IMR-90 (cell line): ENCODE measurements around the gene NEXN. TPM values are rescaled to one million over a fixed set of nuclear protein-coding genes. Genes with fewer than 3 reads are reported as not detected.

Source experiments
- ATAC-seq: fragments of 200-7000 bp; cut with Tn5 transposase; 2 replicates; pipeline ENCODE4 v1.9.1; 2020; ENCODE audit warnings: low read depth, mild to moderate bottlenecking, moderate library complexity
- BruUV-seq: library from RNA; stranded (reverse); fragments of 400-500 nt; replicated peaks from 2 replicates; lab custom pipeline; 2021; lab: Mats Ljungman, UMichigan
- CTCF ChIA-PET: fragments of 300-600 bp; formaldehyde crosslinking; extraction: SDS; loops from one replicate; lab custom pipeline; 2021; ENCODE audit warnings: antibody characterized with exemption; lab: Yijun Ruan, JAX
- POLR2A ChIA-PET: fragments of 300-600 bp; sonication (Branson Sonifier 250); formaldehyde crosslinking; loops from one replicate; lab custom pipeline; 2022; ENCODE audit warnings: antibody characterized with exemption; ENCODE audit not compliant: unreplicated experiment; lab: Charles Lee
- DNase-seq: peaks from one replicate; pipeline ENCODE4 v3.0.0; 2013
- H2AFZ ChIP-seq: replicated peaks from 2 replicates; pipeline ENCODE3; 2013; ENCODE audit warnings: low read length, mild to moderate bottlenecking; ENCODE audit not compliant: poor library complexity
- H2AK5ac ChIP-seq: 2 replicates; pipeline ENCODE4 v1.6.1; 2013; ENCODE audit warnings: low read depth, low read length, inconsistent platforms
- H2AK9ac ChIP-seq: replicated peaks from 2 replicates; pipeline ENCODE3; 2013; ENCODE audit warnings: mild to moderate bottlenecking, low read depth, low read length, moderate library complexity; ENCODE audit not compliant: poor library complexity
- H2BK120ac ChIP-seq: 2 replicates; pipeline ENCODE4 v1.6.1; 2013; ENCODE audit warnings: low read depth, low read length, inconsistent platforms
- H2BK15ac ChIP-seq: 3 replicates; pipeline ENCODE4 v1.6.1; 2013; ENCODE audit warnings: low read depth, low read length, inconsistent platforms
- H2BK20ac ChIP-seq: 2 replicates; pipeline ENCODE4 v1.6.1; 2013; ENCODE audit warnings: low read depth, mild to moderate bottlenecking, inconsistent platforms, low read length, moderate library complexity
- H2BK5ac ChIP-seq: 2 replicates; pipeline ENCODE4 v1.6.1; 2013; ENCODE audit warnings: mild to moderate bottlenecking, low read depth, low read length, inconsistent platforms; ENCODE audit not compliant: poor library complexity, severe bottlenecking
- H3K14ac ChIP-seq: replicated peaks from 2 replicates; pipeline ENCODE4 v1.6.1; 2013; ENCODE audit warnings: low read depth, low read length, inconsistent platforms
- H3K18ac ChIP-seq: 2 replicates; pipeline ENCODE4 v1.6.1; 2013; ENCODE audit warnings: low read depth, low read length, control low read depth
- H3K23ac ChIP-seq: 2 replicates; pipeline ENCODE4 v1.6.1; 2013; ENCODE audit warnings: low read depth, low read length, inconsistent platforms
- H3K27ac ChIP-seq: 2 replicates; pipeline ENCODE4 v1.5.1; 2013; ENCODE audit warnings: mild to moderate bottlenecking, control low read depth, low read length; ENCODE audit not compliant: insufficient read depth
- H3K27me3 ChIP-seq: 2 replicates; pipeline ENCODE4 v1.6.1; 2013; ENCODE audit warnings: low read length; ENCODE audit not compliant: control insufficient read depth, insufficient read depth
- H3K36me3 ChIP-seq: 2 replicates; pipeline ENCODE4 v1.6.1; 2013; ENCODE audit warnings: low read length, mixed read lengths; ENCODE audit not compliant: control insufficient read depth, insufficient read depth
- H3K4ac ChIP-seq: 2 replicates; pipeline ENCODE4 v1.6.1; 2013; ENCODE audit warnings: low read depth, low read length, inconsistent platforms
- H3K4me1 ChIP-seq: 2 replicates; pipeline ENCODE4 v1.6.1; 2013; ENCODE audit warnings: low read length, mixed read lengths; ENCODE audit not compliant: control insufficient read depth, insufficient read depth
- H3K4me2 ChIP-seq: 2 replicates; pipeline ENCODE4 v1.6.1; 2013; ENCODE audit warnings: low read depth, mild to moderate bottlenecking, control low read depth, low read length, moderate library complexity
- H3K4me3 ChIP-seq: 2 replicates; pipeline ENCODE4 v1.5.1; 2013; ENCODE audit warnings: low read depth, mild to moderate bottlenecking, control low read depth, low read length, moderate library complexity; ENCODE audit not compliant: insufficient read depth
- H3K56ac ChIP-seq: 2 replicates; pipeline ENCODE4 v1.6.1; 2013; ENCODE audit warnings: low read length, inconsistent platforms; ENCODE audit not compliant: insufficient read depth; ENCODE audit errors: extremely low read depth
- H3K79me1 ChIP-seq, 2 experiments: 2 replicates each; pipeline ENCODE4 v1.6.1; 2013; ENCODE audit warnings: low read length in 2 of 2, inconsistent platforms in 1 of 2, low read depth in 1 of 2
- H3K9ac ChIP-seq: 2 replicates; pipeline ENCODE4 v1.6.1; 2013; ENCODE audit warnings: low read depth, low read length, control low read depth
- H3K9me1 ChIP-seq: 2 replicates; pipeline ENCODE4 v1.6.1; 2013; ENCODE audit warnings: low read length, inconsistent platforms; ENCODE audit not compliant: insufficient read depth
- H3K9me3 ChIP-seq: 2 replicates; pipeline ENCODE4 v1.6.1; 2013; ENCODE audit warnings: low read length; ENCODE audit not compliant: control insufficient read depth, insufficient read depth
- H4K20me1 ChIP-seq: 2 replicates; pipeline ENCODE4 v1.6.1; 2013; ENCODE audit warnings: low read length, inconsistent platforms; ENCODE audit not compliant: insufficient read depth
- H4K5ac ChIP-seq: 2 replicates; pipeline ENCODE4 v1.6.1; 2013; ENCODE audit warnings: mild to moderate bottlenecking, low read depth, low read length, control low read depth
- H4K8ac ChIP-seq, 2 experiments: 2 replicates each; pipeline ENCODE4 v1.6.1; 2013; ENCODE audit warnings: low read depth in 2 of 2, low read length in 2 of 2, control low read depth in 1 of 2, inconsistent platforms in 1 of 2
- H4K91ac ChIP-seq: 2 replicates; pipeline ENCODE4 v1.6.1; 2013; ENCODE audit warnings: low read depth, low read length, inconsistent platforms; ENCODE audit not compliant: insufficient read depth
- BHLHE40 ChIP-seq: fragments of 150-350 bp; IDR thresholded peaks from 2 replicates; pipeline ENCODE4 v1.6.1; 2016; ENCODE audit warnings: mild to moderate bottlenecking, low read depth, low read length
- CEBPB ChIP-seq: IDR thresholded peaks from 2 replicates; pipeline ENCODE4 v1.6.1; 2012; ENCODE audit warnings: low read depth, low read length, improper control_type of control experiment
- CHD1 ChIP-seq: IDR thresholded peaks from 2 replicates; pipeline ENCODE4 v1.6.1; 2012; ENCODE audit warnings: low read depth, low read length, improper control_type of control experiment
- MAFK ChIP-seq: IDR thresholded peaks from 2 replicates; pipeline ENCODE4 v1.6.1; 2012; ENCODE audit warnings: low read depth, low read length, improper control_type of control experiment
- MXI1 ChIP-seq: IDR thresholded peaks from 2 replicates; pipeline ENCODE4 v1.6.1; 2012; ENCODE audit warnings: low read depth, mild to moderate bottlenecking, low read length, moderate library complexity, borderline replicate concordance
- POLR2A ChIP-seq: IDR thresholded peaks from 2 replicates; pipeline ENCODE4 v1.6.1; 2012; ENCODE audit warnings: mild to moderate bottlenecking, low read depth, low read length
- RCOR1 ChIP-seq: IDR thresholded peaks from 2 replicates; pipeline ENCODE4 v1.6.1; 2012; ENCODE audit warnings: mild to moderate bottlenecking, low read length, improper control_type of control experiment; ENCODE audit not compliant: insufficient replicate concordance
- RFX5 ChIP-seq: IDR thresholded peaks from 2 replicates; pipeline ENCODE4 v1.8.0; 2012; ENCODE audit warnings: low read depth, mild to moderate bottlenecking, low read length, moderate library complexity
- USF2 ChIP-seq: fragments of 150-350 bp; IDR thresholded peaks from 2 replicates; pipeline ENCODE4 v1.6.1; 2017; ENCODE audit warnings: mild to moderate bottlenecking, antibody characterized with exemption, low read length, low read depth
- WGBS, 2 experiments: methylation state at CpG; one replicate each; pipeline versions ENCODE4 v1.1.5 to v1.1.7; 2013; ENCODE audit warnings: missing lambda C conversion rate in 2 of 2; ENCODE audit not compliant: insufficient read length in 1 of 2; ENCODE audit errors: extremely low coverage in 2 of 2; 5-methylcytosine and 5-hydroxymethylcytosine counted together
- dilution Hi-C: fragments of 300-500 bp; cut with HindIII; formaldehyde crosslinking; loops from one replicate; pipeline ENCODE4 v1.14.3; 2018; ENCODE audit warnings: low sequenced_read_pairs; ENCODE audit not compliant: unreplicated experiment
- in situ Hi-C: fragments of 300-500 bp; cut with MboI; formaldehyde crosslinking; loops from 3 replicates; pipeline ENCODE4 v1.14.3; 2019; ENCODE audit warnings: low sequenced_read_pairs, inconsistent platforms, mixed read lengths
- intact Hi-C: fragments of 100-400 bp; cut with micrococcal nuclease; formaldehyde crosslinking; loops from 2 replicates; pipeline ENCODE4 v1.10.0; 2022
- polyA plus RNA-seq, 3 experiments: library from polyadenylated mRNA; depleted of rRNA; stranded (reverse); fragments of >200 nt; gene quantifications; 2 replicates each; pipeline ENCODE4 v1.2.3, GENCODE V29; 2012; ENCODE audit warnings: low replicate concordance in 1 of 3
- total RNA-seq: library from RNA; depleted of rRNA; stranded (reverse); fragments of >200 nt; gene quantifications from 2 replicates; pipeline ENCODE4 v1.2.3, GENCODE V29; 2012
- TF ChIP-seq, protein P1 (sequence below): conservative IDR thresholded peaks from 2 replicates; pipeline ENCODE4 v1.5.1; 2012; ENCODE audit warnings: mild to moderate bottlenecking, low read depth, low read length, improper control_type of control experiment

NEXN gene
- total and polyA plus RNA-seq, 2 of the 4 experiments (the other 2 are of a cell fraction) = 5.2 to 16.1 TPM

DNA sequence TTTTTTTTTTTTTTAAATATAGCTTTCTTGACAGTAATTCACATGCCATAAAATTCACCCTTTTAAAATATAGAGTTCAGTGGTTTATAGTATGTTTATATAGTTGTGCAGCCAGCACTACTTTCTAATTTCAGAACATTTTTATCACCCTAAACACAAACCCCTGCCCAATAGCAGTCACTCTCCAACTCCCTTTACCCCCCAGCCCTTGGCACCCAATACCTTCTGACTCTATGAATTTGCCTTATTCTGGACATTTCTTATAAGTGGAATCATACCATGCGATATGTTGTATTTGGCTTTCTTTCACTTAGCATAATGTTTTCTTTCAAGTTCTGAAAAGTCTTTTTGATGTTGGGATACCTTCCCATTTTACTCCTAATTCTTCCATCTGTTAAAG, 42.5 kb upstream of the NEXN start:
- H4K91ac ChIP-seq = no peak overlapping the region
- no peak overlapping the region for H3K23ac ChIP-seq
- no peak overlapping the region for H2BK120ac ChIP-seq
- H2BK20ac ChIP-seq = no peak overlapping the region
- ATAC-seq (no peak), DNase-seq (no peak)
- H3K27ac ChIP-seq = no peak overlapping the region
- H3K18ac ChIP-seq = no peak overlapping the region
- no peak overlapping the region for H3K4me2 ChIP-seq
- peaks cover 4% of the 10 kb centered on the region; the same call in 1 of the 2 replicates for H3K36me3 ChIP-seq
- H3K9me3 ChIP-seq = no peaks in the 10 kb centered on the region
- H2AFZ ChIP-seq = no peak overlapping the region
- H3K4ac ChIP-seq = no peak overlapping the region
- no peak overlapping the region for H3K56ac ChIP-seq
- H2BK15ac ChIP-seq = no peak overlapping the region
- ChIA-PET CTCF (interaction anchor here (0.7 kb wide), 1 partner anchor 93 kb away, joined by 3 read pairs; no protein-coding TSS in a partner anchor), POLR2A (no interaction called here)
- H3K9ac ChIP-seq = no peak overlapping the region
- no peaks in the 10 kb centered on the region for H3K4me1 ChIP-seq
- peaks cover 4 to 11% of the 10 kb centered on the region in 2 experiments for H3K79me1 ChIP-seq
- H2AK9ac ChIP-seq = no peak overlapping the region
- no peak overlapping the region for H4K5ac ChIP-seq
- no peak overlapping the region for H3K14ac ChIP-seq
- H3K4me3 ChIP-seq = no peak overlapping the region
- intact Hi-C loops = no loop called here
- dilution Hi-C loops = no loop called here
- H2AK5ac ChIP-seq = no peak overlapping the region
- no peak overlapping the region for H2BK5ac ChIP-seq
- no peak overlapping the region; a peak in 1 of 4 replicates for H4K8ac ChIP-seq
- no peaks in the 10 kb centered on the region for H3K27me3 ChIP-seq
- BruUV-seq = no TSS peak
- in situ Hi-C loops = no loop called here
- H3K9me1 ChIP-seq = 0 out of 2 replicates have a peak, but pooled peaks cover 2% of the 10 kb centered on the region
- H4K20me1 ChIP-seq = no peaks in the 10 kb centered on the region
- no CpG with 5 or more reads among the region's 1 CpG for WGBS, 2 experiments
- TF ChIP-seq CHD1 (no peak), POLR2A (no peak), BHLHE40 (no peak), CEBPB (no peak), RCOR1 (no peak), MXI1 (no peak), RFX5 (no peak), USF2 (no peak), MAFK (no peak)
- TF ChIP-seq, protein P1, sequence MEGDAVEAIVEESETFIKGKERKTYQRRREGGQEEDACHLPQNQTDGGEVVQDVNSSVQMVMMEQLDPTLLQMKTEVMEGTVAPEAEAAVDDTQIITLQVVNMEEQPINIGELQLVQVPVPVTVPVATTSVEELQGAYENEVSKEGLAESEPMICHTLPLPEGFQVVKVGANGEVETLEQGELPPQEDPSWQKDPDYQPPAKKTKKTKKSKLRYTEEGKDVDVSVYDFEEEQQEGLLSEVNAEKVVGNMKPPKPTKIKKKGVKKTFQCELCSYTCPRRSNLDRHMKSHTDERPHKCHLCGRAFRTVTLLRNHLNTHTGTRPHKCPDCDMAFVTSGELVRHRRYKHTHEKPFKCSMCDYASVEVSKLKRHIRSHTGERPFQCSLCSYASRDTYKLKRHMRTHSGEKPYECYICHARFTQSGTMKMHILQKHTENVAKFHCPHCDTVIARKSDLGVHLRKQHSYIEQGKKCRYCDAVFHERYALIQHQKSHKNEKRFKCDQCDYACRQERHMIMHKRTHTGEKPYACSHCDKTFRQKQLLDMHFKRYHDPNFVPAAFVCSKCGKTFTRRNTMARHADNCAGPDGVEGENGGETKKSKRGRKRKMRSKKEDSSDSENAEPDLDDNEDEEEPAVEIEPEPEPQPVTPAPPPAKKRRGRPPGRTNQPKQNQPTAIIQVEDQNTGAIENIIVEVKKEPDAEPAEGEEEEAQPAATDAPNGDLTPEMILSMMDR = no peak
